ENCODE data around the gene LRCOL1.

DNA sequence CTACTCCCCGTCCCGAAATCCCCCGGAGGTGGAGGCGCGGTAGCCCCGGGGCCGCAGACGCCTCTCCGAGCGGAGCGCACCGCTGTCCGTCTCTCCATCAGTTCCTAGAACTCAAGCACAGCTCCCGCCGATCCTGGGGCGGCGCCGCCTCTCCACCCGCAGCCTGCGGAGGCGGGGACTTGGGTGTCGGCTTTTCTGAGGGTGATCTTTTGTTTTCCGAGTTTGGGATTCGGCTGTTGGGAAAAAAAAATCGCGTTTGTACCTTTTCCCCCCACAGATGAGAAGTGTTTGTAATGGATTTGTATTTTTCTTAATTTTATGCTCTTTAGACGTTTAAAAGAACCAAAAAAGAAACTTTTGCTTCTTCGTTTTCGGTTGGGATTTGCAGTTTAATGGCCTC is 26.6 kb downstream of the LRCOL1 start:
- TF ChIP-seq, protein P1, sequence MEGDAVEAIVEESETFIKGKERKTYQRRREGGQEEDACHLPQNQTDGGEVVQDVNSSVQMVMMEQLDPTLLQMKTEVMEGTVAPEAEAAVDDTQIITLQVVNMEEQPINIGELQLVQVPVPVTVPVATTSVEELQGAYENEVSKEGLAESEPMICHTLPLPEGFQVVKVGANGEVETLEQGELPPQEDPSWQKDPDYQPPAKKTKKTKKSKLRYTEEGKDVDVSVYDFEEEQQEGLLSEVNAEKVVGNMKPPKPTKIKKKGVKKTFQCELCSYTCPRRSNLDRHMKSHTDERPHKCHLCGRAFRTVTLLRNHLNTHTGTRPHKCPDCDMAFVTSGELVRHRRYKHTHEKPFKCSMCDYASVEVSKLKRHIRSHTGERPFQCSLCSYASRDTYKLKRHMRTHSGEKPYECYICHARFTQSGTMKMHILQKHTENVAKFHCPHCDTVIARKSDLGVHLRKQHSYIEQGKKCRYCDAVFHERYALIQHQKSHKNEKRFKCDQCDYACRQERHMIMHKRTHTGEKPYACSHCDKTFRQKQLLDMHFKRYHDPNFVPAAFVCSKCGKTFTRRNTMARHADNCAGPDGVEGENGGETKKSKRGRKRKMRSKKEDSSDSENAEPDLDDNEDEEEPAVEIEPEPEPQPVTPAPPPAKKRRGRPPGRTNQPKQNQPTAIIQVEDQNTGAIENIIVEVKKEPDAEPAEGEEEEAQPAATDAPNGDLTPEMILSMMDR (IDR thresholded peaks at IDR 0.05) = no peak
- TF ChIP-seq EP300 (IDR thresholded peaks at IDR 0.05) = no peak

Data from stomach (tissue), 4 donors.